Measurements from ENCODE around the gene NBEA. TPM values are rescaled to one million over a fixed set of nuclear protein-coding genes. Genes with fewer than 3 reads are reported as not detected.

Gene NBEA
- total RNA-seq, 1 donor from 2014 or later = 37.1 TPM

GRCh38 chr13:35278917-35279316 lies 336.8 kb downstream of the NBEA start:
- no peak for DNase-seq (ENCODE audit: low spot score)

- no peak for DNase-seq (ENCODE audit: low spot score)
These were observed 337.4 kb downstream of the NBEA start for GRCh38 chr13:35279500-35279899.

GRCh38 chr13:35283856-35284255 lies 341.8 kb downstream of the NBEA start:
- DNase-seq (ENCODE audit: low spot score) = no peak

GRCh38 chr13:35285677-35286076 lies 343.6 kb downstream of the NBEA start:
- DNase-seq (ENCODE audit: low spot score) = no peak

GRCh38 chr13:35292329-35292728 lies 350.3 kb downstream of the NBEA start:
- peak; percentile 11 for DNase-seq (ENCODE audit: low spot score)

GRCh38 chr13:35293579-35294226 lies 351.6 kb downstream of the NBEA start:
- DNase-seq (ENCODE audit: low spot score) = peak; percentile 23

DNA sequence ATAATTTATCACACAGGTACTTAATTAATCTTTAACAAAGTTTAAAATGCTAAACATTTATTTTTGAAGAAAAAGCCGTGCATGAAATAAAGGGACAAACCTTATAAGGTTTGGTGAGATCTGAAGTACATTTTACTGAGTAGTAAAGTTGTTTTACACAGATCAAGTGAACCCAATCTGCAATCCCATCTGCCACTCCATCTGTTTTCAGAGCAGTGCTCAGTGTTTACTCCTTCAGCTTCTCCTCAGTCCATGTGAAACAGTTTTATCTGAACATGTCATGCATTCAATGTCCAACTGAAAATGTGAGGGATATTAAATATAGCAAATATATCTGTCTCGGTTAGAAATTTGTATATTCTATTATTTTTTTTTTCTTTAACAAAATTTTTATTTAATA lies 367.6 kb downstream of the NBEA start:
- no peak for DNase-seq (ENCODE audit: low spot score)

DNA sequence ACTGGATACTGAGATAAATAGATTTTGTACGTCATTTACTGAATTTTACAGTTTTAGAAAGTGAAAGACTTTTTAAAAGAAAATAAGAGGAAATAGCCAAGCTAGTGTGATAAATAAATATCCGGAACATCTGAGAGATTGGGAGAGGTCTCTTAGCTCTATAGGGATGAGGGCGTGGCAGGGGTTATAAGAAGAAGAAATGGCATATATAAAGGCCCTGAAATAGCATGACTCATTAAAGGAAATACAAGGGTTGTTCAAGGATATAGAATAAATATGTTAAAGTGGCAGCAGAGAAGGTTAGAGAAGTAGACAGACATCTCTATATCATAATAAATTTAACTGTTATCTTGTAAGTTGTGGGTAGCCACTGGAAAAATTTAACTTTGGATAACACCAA lies 390.1 kb downstream of the NBEA start:
- DNase-seq (ENCODE audit: low spot score) = no peak

DNA sequence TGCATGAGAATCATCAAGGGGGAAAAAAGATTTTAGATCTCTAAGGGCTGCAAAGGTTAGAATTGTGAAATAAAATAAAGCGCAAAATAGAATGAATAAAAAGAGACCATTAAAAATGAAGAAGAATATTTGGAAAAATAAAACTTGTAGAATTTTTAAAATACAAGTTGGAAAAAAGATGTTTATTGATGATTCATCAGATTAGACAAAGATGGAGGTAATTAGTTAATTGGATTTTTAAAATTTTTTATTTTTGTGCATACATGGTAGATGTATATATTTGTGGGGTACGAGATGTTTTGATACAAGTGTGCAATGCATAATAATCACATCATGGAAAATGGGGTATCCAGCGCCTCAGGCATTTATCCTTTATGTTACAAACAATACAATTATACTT lies 391.1 kb downstream of the NBEA start:
- DNase-seq (ENCODE audit: low spot score) = no peak

DNA sequence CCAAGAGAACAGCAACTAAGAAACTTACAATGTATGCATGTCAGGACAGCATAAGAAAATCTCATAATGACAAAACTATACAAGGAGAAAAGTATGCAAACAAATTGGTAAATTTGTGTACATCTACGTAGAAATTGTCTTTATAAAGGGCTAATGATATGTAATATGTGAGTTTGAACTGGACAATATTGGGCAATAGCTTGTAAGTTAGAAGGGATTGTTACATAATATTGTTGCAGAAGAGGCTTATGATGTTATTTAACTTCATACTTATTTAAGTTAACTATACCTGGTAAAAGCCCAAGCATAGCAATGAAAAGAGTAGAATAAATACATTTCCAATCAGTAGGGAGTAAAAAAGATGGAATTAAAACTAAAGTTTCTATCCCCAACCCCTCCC lies 400.4 kb downstream of the NBEA start:
- DNase-seq (ENCODE audit: low spot score) = no peak

DNA sequence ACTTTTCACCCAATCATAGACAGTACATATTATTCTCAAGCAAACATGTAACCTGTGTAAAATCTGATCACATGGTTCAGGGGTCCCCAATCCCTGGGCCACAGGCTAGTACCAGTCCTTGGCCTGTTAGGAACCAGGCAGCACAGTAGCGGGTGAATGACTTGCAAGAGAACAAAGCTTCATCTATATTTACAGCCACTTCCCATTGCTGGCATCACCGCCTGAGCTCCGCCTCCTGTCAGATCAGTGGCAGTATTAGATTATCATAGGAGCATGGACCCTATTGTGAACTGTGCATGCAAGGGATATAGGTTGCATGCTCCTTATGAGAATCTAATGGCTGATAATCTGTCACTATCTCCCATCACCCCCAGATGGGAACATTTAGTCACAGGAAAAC lies 401.3 kb downstream of the NBEA start:
- no peak for DNase-seq (ENCODE audit: low spot score)

GRCh38 chr13:35345992-35346391 lies 403.9 kb downstream of the NBEA start:
- no peak for DNase-seq (ENCODE audit: low spot score)

GRCh38 chr13:35346494-35346893 lies 404.4 kb downstream of the NBEA start:
- no peak for DNase-seq (ENCODE audit: low spot score)

DNA sequence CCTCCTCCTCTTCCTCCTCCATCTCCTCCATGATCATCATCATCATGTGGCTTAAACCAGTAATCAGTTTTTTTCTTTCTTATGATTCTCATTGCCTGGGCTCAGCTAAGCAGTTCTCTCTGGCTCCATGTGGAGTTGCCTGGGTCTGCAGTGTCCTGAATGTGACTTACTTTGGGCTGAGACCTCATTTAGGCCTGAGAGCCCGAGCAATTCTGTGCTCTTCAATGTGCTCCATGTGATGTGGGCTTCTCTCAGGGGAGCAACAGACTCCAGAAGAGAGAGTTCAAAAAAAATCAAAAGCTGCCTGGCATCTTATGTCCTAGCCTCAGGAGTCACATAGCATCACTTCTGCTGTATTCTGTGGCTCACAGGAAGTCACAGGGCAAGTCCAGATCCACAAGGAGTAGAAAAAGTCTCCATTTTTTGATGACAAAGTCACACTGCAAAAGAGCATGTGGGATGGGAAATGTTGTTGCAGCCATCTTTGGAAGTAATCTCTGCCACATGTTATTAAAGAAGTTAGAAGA lies 405.7 kb downstream of the NBEA start:
- no peak for DNase-seq (ENCODE audit: low spot score)

DNA sequence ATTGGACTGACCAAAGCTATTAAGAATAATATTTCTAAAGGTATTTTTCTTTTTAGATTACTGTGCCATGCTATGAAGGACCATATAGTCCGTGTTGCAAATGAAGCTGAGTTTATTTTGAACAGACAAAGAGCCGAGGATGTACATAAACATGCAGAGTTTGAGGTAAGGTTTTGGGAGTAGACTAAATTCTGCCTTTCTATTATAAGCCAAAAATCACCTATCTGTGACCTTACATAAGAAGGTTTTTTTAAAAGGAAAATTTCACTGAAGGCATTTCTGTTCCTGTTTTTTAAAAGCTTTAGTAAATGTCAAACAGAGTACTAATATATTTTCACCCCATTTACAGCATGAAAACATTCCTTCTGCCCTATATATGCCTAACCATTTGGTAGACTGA lies 407.0 kb downstream of the NBEA start:
- no peak for DNase-seq (ENCODE audit: low spot score)

GRCh38 chr13:35349673-35350278 lies 407.7 kb downstream of the NBEA start:
- DNase-seq (ENCODE audit: low spot score) = no peak

DNA sequence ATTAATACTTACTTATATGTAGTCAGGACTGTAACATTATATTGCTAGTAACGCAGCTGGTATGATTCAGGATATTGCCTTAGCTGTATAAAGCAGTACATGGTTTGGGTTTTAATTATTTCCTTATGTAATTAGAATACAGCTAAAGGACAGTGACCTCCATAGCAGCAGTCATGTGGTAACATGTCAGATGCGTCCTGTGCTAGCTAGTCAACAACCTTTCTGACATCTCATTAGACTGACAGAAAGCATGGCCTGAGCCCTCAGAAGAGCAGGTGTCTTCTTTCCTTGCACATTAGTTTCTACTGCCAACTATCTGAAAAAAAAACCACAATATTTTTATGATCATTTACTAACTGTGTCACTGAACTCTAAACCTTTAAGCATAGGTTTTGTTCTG lies 412.2 kb downstream of the NBEA start:
- DNase-seq (ENCODE audit: low spot score) = no peak

DNA sequence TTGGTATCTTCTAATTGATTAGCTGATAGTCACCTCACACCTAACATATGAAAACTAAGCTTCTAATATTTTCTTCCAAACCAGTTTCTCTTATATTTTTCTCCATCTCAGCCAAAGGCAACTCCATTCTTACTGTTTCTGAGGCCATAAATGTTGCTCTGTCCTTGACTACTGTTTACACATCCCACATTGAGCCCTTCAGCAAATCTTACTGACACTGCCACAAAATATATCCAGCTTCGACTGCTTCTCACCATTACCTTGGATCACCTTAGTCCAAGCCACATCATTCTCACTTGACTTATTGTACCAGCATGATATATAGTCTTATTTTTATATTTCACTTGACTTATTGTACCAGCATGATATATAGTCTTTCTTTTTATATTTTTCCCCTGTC lies 412.8 kb downstream of the NBEA start:
- no peak for DNase-seq (ENCODE audit: low spot score)

GRCh38 chr13:35356572-35356971 lies 414.5 kb downstream of the NBEA start:
- DNase-seq (ENCODE audit: low spot score) = no peak

GRCh38 chr13:35365883-35366282 lies 423.8 kb downstream of the NBEA start:
- DNase-seq (ENCODE audit: low spot score) = no peak

DNA sequence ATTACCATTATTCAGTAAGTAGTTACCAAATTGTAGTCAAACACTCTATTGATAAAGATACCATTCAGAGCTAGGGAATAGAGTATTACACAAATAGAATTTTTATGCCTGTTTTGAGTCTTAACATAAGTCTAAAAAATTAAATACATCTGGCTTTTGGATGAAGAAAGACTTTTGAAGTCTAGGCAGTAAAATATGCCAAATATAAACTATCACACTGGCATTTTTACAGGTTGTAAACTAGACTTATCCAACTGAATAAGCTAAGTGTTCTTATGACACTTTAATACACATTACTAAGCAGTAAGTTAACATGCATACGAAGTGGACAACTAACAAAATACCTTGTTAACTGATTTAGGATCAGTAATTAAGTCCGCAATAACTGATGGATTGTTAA lies 425.5 kb downstream of the NBEA start:
- no peak for DNase-seq (ENCODE audit: low spot score)

DNA sequence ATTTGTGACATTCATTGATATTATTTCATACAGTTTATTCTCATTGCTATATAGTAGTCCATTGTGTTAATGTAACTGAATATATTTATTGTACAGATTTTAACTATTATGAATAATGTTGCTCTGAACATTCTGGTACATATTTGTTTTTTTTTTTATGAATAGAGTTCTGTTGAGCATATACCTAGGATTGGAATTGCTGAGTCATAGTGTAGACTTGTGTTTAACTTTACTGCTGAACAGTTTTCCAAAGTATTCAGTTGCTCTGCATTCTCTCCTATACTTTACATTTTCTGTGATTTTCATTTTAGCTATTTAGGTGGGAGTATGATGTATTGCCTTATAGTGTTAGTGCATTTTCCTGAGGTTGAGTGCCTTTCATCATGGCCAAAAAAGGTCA lies 436.9 kb downstream of the NBEA start:
- DNase-seq (ENCODE audit: low spot score) = no peak

- DNase-seq (ENCODE audit: low spot score) = no peak
These were observed 437.6 kb downstream of the NBEA start for GRCh38 chr13:35379663-35380062.

All from umbilical cord (tissue), 2 donors.